Progenitor cell of endocrine pancreas (in vitro differentiated cells): ENCODE results near the gene ABAT. TPM values are rescaled to one million over a fixed set of nuclear protein-coding genes. Genes with fewer than 3 reads are reported as not detected.

ENCODE experiments used
- DNase-seq: peaks from one replicate; pipeline ENCODE4 v3.0.0; 2021; ENCODE audit warnings: low spot score; ENCODE audit not compliant: unreplicated experiment
- H3K27ac Mint-ChIP-seq: 2 replicates; pipeline ENCODE4 v1.8.0; 2021; ENCODE audit warnings: mild to moderate bottlenecking, moderate library complexity, mixed read lengths
- H3K27me3 Mint-ChIP-seq: 2 replicates; pipeline ENCODE4 v1.8.0; 2021; ENCODE audit warnings: mixed read lengths
- H3K36me3 Mint-ChIP-seq: 2 replicates; pipeline ENCODE4 v1.8.0; 2022; ENCODE audit warnings: mixed read lengths; ENCODE audit not compliant: insufficient read depth
- H3K4me1 Mint-ChIP-seq: 2 replicates; pipeline ENCODE4 v1.8.0; 2021; ENCODE audit warnings: low read depth, mixed read lengths
- H3K4me3 Mint-ChIP-seq: 2 replicates; pipeline ENCODE4 v1.8.0; 2021; ENCODE audit warnings: low read depth, mild to moderate bottlenecking, moderate library complexity, mixed read lengths
- H3K9me3 Mint-ChIP-seq: 2 replicates; pipeline ENCODE4 v1.8.0; 2021; ENCODE audit warnings: low read depth, mixed read lengths
- total RNA-seq: library from RNA; stranded (reverse); gene quantifications from 2 replicates; pipeline ENCODE4 v1.2.1, GENCODE V29; 2021
- TF ChIP-seq, protein P1 (sequence below): fragments of 200-600 bp; sonication (generic); IDR thresholded peaks from one replicate; pipeline ENCODE4 v1.5.0; 2021; ENCODE audit warnings: antibody characterized with exemption, mild to moderate bottlenecking; ENCODE audit not compliant: unreplicated experiment

ABAT gene
- total RNA-seq, 1 donor from 2014 or later, result 24.7 TPM

- Mint-ChIP-seq H3K27me3 (no peaks in the 10 kb centered on the region), H3K36me3 (peaks cover 6% of the 10 kb centered on the region), H3K4me1 (no peaks in the 10 kb centered on the region), H3K27ac (no peak overlapping the region), H3K4me3 (no peak overlapping the region), H3K9me3 (no peaks in the 10 kb centered on the region)
- TF ChIP-seq, protein P1, sequence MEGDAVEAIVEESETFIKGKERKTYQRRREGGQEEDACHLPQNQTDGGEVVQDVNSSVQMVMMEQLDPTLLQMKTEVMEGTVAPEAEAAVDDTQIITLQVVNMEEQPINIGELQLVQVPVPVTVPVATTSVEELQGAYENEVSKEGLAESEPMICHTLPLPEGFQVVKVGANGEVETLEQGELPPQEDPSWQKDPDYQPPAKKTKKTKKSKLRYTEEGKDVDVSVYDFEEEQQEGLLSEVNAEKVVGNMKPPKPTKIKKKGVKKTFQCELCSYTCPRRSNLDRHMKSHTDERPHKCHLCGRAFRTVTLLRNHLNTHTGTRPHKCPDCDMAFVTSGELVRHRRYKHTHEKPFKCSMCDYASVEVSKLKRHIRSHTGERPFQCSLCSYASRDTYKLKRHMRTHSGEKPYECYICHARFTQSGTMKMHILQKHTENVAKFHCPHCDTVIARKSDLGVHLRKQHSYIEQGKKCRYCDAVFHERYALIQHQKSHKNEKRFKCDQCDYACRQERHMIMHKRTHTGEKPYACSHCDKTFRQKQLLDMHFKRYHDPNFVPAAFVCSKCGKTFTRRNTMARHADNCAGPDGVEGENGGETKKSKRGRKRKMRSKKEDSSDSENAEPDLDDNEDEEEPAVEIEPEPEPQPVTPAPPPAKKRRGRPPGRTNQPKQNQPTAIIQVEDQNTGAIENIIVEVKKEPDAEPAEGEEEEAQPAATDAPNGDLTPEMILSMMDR, result no peak
- no peak for DNase-seq
Observed at GRCh38 chr16:8760021-8760420, 85.6 kb downstream of the ABAT start.

DNA sequence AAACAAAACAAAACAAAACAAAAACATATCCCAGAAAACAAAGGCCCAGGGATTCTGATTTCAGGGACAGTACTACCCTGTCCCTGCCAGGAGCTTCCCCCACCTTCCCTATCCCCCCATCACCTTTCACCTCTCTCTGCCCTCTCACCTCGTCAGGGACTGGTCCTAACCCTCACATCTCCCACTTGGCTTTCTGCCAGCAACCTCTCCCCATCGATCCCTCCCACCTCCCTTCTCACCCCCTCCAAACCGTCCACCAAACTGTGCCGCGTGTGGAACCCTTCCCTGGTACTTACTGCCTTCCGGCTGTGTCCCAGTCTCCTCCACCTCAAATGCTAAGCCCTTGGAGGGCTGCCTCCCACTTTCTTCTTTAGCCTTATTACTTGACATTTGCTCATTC is 86.7 kb downstream of the ABAT start:
- Mint-ChIP-seq H3K27ac (no peak overlapping the region), H3K27me3 (no peaks in the 10 kb centered on the region), H3K36me3 (peaks cover 7% of the 10 kb centered on the region), H3K4me3 (no peak overlapping the region), H3K4me1 (no peaks in the 10 kb centered on the region), H3K9me3 (no peaks in the 10 kb centered on the region)
- TF ChIP-seq, protein P1, result no peak
- no peak for DNase-seq

DNA sequence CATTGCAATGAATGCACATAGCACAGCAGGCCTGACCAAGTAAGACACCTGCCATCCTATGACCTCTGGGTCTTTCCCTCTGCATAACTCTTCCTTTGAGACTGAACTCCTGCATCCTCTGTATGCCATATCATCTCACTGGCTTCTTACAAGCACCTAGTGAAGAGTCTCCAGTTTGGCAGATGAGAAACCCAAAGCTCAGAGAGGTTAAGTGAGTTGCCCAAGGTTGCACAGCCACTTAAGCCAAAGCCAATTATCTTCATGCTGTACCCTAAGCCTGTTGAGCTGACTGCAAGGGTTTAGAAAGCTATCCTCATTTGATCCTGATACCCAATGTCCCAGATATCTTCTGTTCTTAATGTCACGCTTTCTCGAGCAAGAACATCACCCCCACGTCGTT is 87.8 kb downstream of the ABAT start:
- no peak overlapping the region for H3K4me3 Mint-ChIP-seq
- no peaks in the 10 kb centered on the region for H3K27me3 Mint-ChIP-seq

GRCh38 chr16:8763083-8763482 is 88.7 kb downstream of the ABAT start:
- Mint-ChIP-seq H3K27me3 (no peaks in the 10 kb centered on the region), H3K36me3 (peaks cover 8% of the 10 kb centered on the region), H3K4me1 (no peaks in the 10 kb centered on the region), H3K9me3 (no peaks in the 10 kb centered on the region), H3K4me3 (no peak overlapping the region), H3K27ac (no peak overlapping the region)
- DNase-seq, result no peak
- TF ChIP-seq, protein P1, result no peak

More for the DNA sequence above, 87.8 kb downstream of the ABAT start:
- Mint-ChIP-seq H3K36me3 (peaks cover 7% of the 10 kb centered on the region), H3K4me1 (no peaks in the 10 kb centered on the region), H3K27ac (no peak overlapping the region), H3K9me3 (no peaks in the 10 kb centered on the region)
- DNase-seq, result no peak
- TF ChIP-seq, protein P1, result no peak

GRCh38 chr16:8763899-8764298 is 89.5 kb downstream of the ABAT start:
- Mint-ChIP-seq H3K27ac (no peak overlapping the region), H3K4me3 (no peak overlapping the region), H3K9me3 (no peaks in the 10 kb centered on the region), H3K36me3 (peaks cover 11% of the 10 kb centered on the region), H3K4me1 (no peaks in the 10 kb centered on the region), H3K27me3 (no peaks in the 10 kb centered on the region)
- TF ChIP-seq, protein P1, result no peak
- no peak for DNase-seq
